Brain microvascular endothelial cell (primary cell): Measurements from ENCODE around the gene ENOX1.

Experiments used
- DNase-seq: peaks from one replicate; pipeline ENCODE4 v3.0.0-alpha.2; 2020
- H3K27ac ChIP-seq: fragments of 250-450 bp; sonication (Bioruptor Pico); 2 replicates; pipeline ENCODE4 v1.5.1; 2020; ENCODE audit warnings: mild to moderate bottlenecking, moderate library complexity
- H3K27me3 ChIP-seq: fragments of 250-450 bp; sonication (Bioruptor Pico); replicated peaks from 2 replicates; pipeline ENCODE4 v1.5.1; 2020; ENCODE audit warnings: mild to moderate bottlenecking
- H3K36me3 ChIP-seq: fragments of 250-450 bp; sonication (Bioruptor Pico); replicated peaks from 2 replicates; pipeline ENCODE4 v1.5.1; 2020; ENCODE audit warnings: mild to moderate bottlenecking
- H3K4me3 ChIP-seq: 2 replicates; pipeline ENCODE4 v1.5.1; 2011; ENCODE audit warnings: low read depth, mild to moderate bottlenecking, control low read depth, low read length, moderate library complexity
- CTCF ChIP-seq: IDR thresholded peaks from 2 replicates; pipeline ENCODE4 v1.5.1; 2011; ENCODE audit warnings: low read depth, mild to moderate bottlenecking, moderate library complexity, low read length, control low read depth, inconsistent platforms; ENCODE audit errors: missing control alignments
- in situ Hi-C: cut with HindIII; loops from 2 replicates; pipeline ENCODE4 v1.10.0; 2017; ENCODE audit warnings: low sequenced_read_pairs, low pct_ligation_motif_present

The ENOX1 gene

DNA sequence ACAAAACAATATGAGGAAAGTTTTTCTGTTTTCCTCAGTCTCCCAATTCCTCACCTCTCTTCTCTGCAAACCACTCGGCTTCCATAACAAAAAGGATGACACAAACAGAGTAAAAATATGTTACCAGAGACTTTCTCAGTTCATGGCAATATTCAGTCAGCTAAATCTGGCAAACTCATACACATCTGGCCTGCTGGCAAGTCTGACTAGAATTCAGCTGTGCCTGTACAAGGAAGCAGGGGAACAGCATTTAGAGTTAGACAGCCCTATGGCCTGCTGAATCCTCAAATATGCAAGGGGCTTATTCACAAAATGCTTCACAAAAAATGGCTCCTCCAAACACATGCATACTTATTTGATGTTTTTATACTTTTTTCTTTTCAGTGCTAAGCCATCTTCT lies 227.8 kb downstream of the ENOX1 start:
- in situ Hi-C loops = no loop called here
- no peak for TF ChIP-seq CTCF

GRCh38 chr13:43558326-43558725 lies 228.4 kb downstream of the ENOX1 start:
- Histone ChIP-seq H3K27ac (no peak overlapping the region), H3K36me3 (no peaks in the 10 kb centered on the region), H3K27me3 (no peaks in the 10 kb centered on the region), H3K4me3 (no peak overlapping the region)
- no peak for DNase-seq
- TF ChIP-seq CTCF = no peak
- in situ Hi-C loops = no loop called here

More for the DNA sequence above, 227.8 kb downstream of the ENOX1 start:
- Histone ChIP-seq H3K27ac (no peak overlapping the region), H3K27me3 (no peaks in the 10 kb centered on the region), H3K36me3 (no peaks in the 10 kb centered on the region), H3K4me3 (no peak overlapping the region)
- DNase-seq = no peak

- Histone ChIP-seq H3K27ac (no peak overlapping the region), H3K27me3 (no peaks in the 10 kb centered on the region), H3K36me3 (no peaks in the 10 kb centered on the region), H3K4me3 (no peak overlapping the region)
- in situ Hi-C loops = no loop called here
- TF ChIP-seq CTCF = no peak
- DNase-seq = no peak
Observed at GRCh38 chr13:43555667-43556066, 231.1 kb downstream of the ENOX1 start.

- H3K27ac ChIP-seq = no peak overlapping the region
- H3K4me3 ChIP-seq = no peak overlapping the region
- H3K27me3 ChIP-seq = no peaks in the 10 kb centered on the region
- no peak for TF ChIP-seq CTCF
- DNase-seq = no peak
- H3K36me3 ChIP-seq = no peaks in the 10 kb centered on the region
- in situ Hi-C loops = no loop called here
Observed at GRCh38 chr13:43551897-43552456, 234.8 kb downstream of the ENOX1 start.

DNA sequence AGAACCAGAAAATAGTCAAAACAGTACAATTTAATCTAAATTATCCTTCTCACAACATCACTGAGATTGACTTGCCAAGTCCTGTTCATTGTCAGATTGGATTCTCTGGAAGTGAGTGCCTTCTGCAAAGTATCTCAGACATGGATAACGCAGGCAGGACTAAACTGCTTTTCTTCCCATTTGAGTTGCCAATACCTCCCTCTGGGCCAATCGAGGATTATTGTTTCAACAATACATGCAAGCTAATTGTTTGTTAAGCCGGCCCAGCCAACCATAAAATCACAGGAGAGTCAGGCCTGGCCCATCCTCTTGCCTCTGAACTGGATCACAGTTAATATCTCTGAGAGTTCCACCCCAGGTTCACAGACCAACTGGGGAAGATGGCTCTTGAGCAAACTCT lies 240.0 kb downstream of the ENOX1 start:
- DNase-seq = no peak
- no peak overlapping the region for H3K4me3 ChIP-seq
- no peaks in the 10 kb centered on the region for H3K36me3 ChIP-seq
- H3K27me3 ChIP-seq = no peaks in the 10 kb centered on the region
- no peak overlapping the region for H3K27ac ChIP-seq
- in situ Hi-C loops = no loop called here
- TF ChIP-seq CTCF = no peak

DNA sequence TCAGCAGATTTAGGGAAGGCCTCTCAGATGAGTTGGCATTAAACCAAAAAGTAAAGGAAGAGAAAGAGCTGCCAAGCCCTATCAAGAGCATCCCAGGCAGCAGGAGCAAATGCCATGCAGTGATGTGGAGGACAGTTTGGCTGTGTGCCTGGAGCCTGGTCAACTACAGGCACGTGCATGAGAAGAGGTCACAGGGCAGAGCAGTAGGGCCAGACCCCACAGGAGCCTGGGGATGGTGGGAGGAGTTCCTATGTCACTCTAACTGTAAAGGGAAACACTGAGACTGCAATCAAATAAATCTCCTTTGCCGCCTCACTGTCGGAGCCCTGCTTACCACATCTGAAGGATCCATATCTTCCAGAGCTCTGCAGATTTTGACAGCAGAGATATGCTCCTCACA lies 240.5 kb downstream of the ENOX1 start:
- Histone ChIP-seq H3K27me3 (no peaks in the 10 kb centered on the region), H3K27ac (no peak overlapping the region), H3K4me3 (no peak overlapping the region), H3K36me3 (no peaks in the 10 kb centered on the region)
- TF ChIP-seq CTCF = no peak
- DNase-seq = no peak
- in situ Hi-C loops = no loop called here
